ENCODE measurements around the gene ZNF280D.
"Not testable (repeated sequence)": the region's sequence is repeated elsewhere in the genome, so short reads cannot be mapped to it uniquely, and the experiment has no call there.

ZNF280D gene

GRCh38 chr15:56715220-56715619 is 18.1 kb downstream of the ZNF280D start:
- no peak for DNase-seq (ENCODE audit: low read depth)

GRCh38 chr15:56709502-56709901 is 23.8 kb downstream of the ZNF280D start:
- not testable (repeated sequence) for DNase-seq (ENCODE audit: low read depth)

GRCh38 chr15:56699743-56700142 is 33.6 kb downstream of the ZNF280D start:
- no peak for DNase-seq (ENCODE audit: low read depth)

GRCh38 chr15:56698270-56698669 is 35.0 kb downstream of the ZNF280D start:
- no peak for DNase-seq (ENCODE audit: low read depth)

GRCh38 chr15:56693761-56694160 is 39.5 kb downstream of the ZNF280D start:
- no peak for DNase-seq (ENCODE audit: low read depth)

GRCh38 chr15:56690733-56691132 is 42.6 kb downstream of the ZNF280D start:
- DNase-seq (ENCODE audit: low read depth) = no peak

- no peak for DNase-seq (ENCODE audit: low read depth)
Observed at GRCh38 chr15:56683908-56684307, 49.4 kb downstream of the ZNF280D start.

- no peak for DNase-seq (ENCODE audit: low read depth)
Observed at GRCh38 chr15:56681113-56681512, 52.2 kb downstream of the ZNF280D start.

GRCh38 chr15:56679225-56679624 is 54.1 kb downstream of the ZNF280D start:
- DNase-seq (ENCODE audit: low read depth) = no peak

- no peak for DNase-seq (ENCODE audit: low read depth)
Observed at GRCh38 chr15:56678571-56678970, 54.7 kb downstream of the ZNF280D start.

- no peak for DNase-seq (ENCODE audit: low read depth)
Observed at GRCh38 chr15:56677271-56677670, 56.0 kb downstream of the ZNF280D start.

GRCh38 chr15:56675930-56676329 is 57.4 kb downstream of the ZNF280D start:
- no peak for DNase-seq (ENCODE audit: low read depth)

- DNase-seq (ENCODE audit: low read depth) = no peak
Observed at GRCh38 chr15:56674857-56675256, 58.5 kb downstream of the ZNF280D start.

- no peak for DNase-seq (ENCODE audit: low read depth)
Observed at GRCh38 chr15:56672721-56673120, 60.6 kb downstream of the ZNF280D start.

GRCh38 chr15:56667517-56667916 is 65.8 kb downstream of the ZNF280D start:
- no peak for DNase-seq (ENCODE audit: low read depth)

- DNase-seq (ENCODE audit: low read depth) = no peak
Observed at GRCh38 chr15:56660943-56661342, 72.4 kb downstream of the ZNF280D start.

GRCh38 chr15:56659197-56659596 is 74.1 kb downstream of the ZNF280D start:
- DNase-seq (ENCODE audit: low read depth) = no peak

GRCh38 chr15:56654624-56655023 is 78.7 kb downstream of the ZNF280D start:
- DNase-seq (ENCODE audit: low read depth) = no peak

GRCh38 chr15:56654216-56654615 is 79.1 kb downstream of the ZNF280D start:
- no peak for DNase-seq (ENCODE audit: low read depth)

GRCh38 chr15:56653787-56654186 is 79.5 kb downstream of the ZNF280D start:
- DNase-seq (ENCODE audit: low read depth) = no peak

GRCh38 chr15:56653107-56653506 is 80.2 kb downstream of the ZNF280D start:
- DNase-seq (ENCODE audit: low read depth) = no peak

- no peak for DNase-seq (ENCODE audit: low read depth)
Observed at GRCh38 chr15:56648311-56648710, 85.0 kb downstream of the ZNF280D start.

- DNase-seq (ENCODE audit: low read depth) = no peak
Observed at GRCh38 chr15:56640549-56640948, 92.8 kb downstream of the ZNF280D start.

- no peak for DNase-seq (ENCODE audit: low read depth)
Observed at GRCh38 chr15:56640127-56640526, 93.2 kb downstream of the ZNF280D start.

GRCh38 chr15:56639631-56640030 is 93.7 kb downstream of the ZNF280D start:
- no peak for DNase-seq (ENCODE audit: low read depth)
